Mononuclear cell (primary cell): ENCODE data around the gene BICC1. TPM values are rescaled to one million over a fixed set of nuclear protein-coding genes. Genes with fewer than 3 reads are reported as not detected.

ENCODE experiments used
- H3K27me3 ChIP-seq: 2 replicates; pipeline ENCODE4 v1.6.0; 2011; ENCODE audit warnings: low read length, control low read depth; ENCODE audit not compliant: insufficient read depth
- H3K4me1 ChIP-seq: 2 replicates; pipeline ENCODE4 v1.5.1; 2011; ENCODE audit warnings: mild to moderate bottlenecking, low read length, control low read depth; ENCODE audit not compliant: insufficient read depth
- H3K4me3 ChIP-seq: 2 replicates; pipeline ENCODE4 v1.5.1; 2011; ENCODE audit warnings: mild to moderate bottlenecking, low read length, moderate library complexity
- H3K9me3 ChIP-seq: 2 replicates; pipeline ENCODE4 v1.5.1; 2011; ENCODE audit warnings: low read depth, mild to moderate bottlenecking, control low read depth, low read length
- total RNA-seq: library from RNA; depleted of rRNA; stranded (reverse); fragments of >200 nt; gene quantifications from one replicate; pipeline ENCODE4 v1.2.3, GENCODE V29; 2012

BICC1 gene
- total RNA-seq, 1 donor: 0.21 TPM

- peaks cover 8% of the 10 kb centered on the region for H3K4me1 ChIP-seq
- no peak overlapping the region for H3K4me3 ChIP-seq
- peaks cover 66% of the 10 kb centered on the region for H3K27me3 ChIP-seq
- H3K9me3 ChIP-seq: no peaks in the 10 kb centered on the region
Measured at GRCh38 chr10:58511765-58512490, 744 bp upstream of the BICC1 start.

- Histone ChIP-seq H3K4me3 (peak overlapping the region; percentile 28), H3K27me3 (peaks cover 60% of the 10 kb centered on the region)
Measured at GRCh38 chr10:58513188-58514110, 777 bp downstream of the BICC1 start.

GRCh38 chr10:58514111-58514770 is 1.6 kb downstream of the BICC1 start:
- peaks cover 61% of the 10 kb centered on the region for H3K27me3 ChIP-seq
- peaks cover 8% of the 10 kb centered on the region for H3K4me1 ChIP-seq
- no peaks in the 10 kb centered on the region for H3K9me3 ChIP-seq
- H3K4me3 ChIP-seq: no peak overlapping the region

More at GRCh38 chr10:58513188-58514110, 777 bp downstream of the BICC1 start:
- Histone ChIP-seq H3K9me3 (no peaks in the 10 kb centered on the region), H3K4me1 (peaks cover 8% of the 10 kb centered on the region)

- Histone ChIP-seq H3K4me1 (peaks cover 8% of the 10 kb centered on the region), H3K4me3 (no peak overlapping the region), H3K27me3 (peaks cover 51% of the 10 kb centered on the region), H3K9me3 (no peaks in the 10 kb centered on the region)
Measured at GRCh38 chr10:58515291-58515941, 2.7 kb downstream of the BICC1 start.

GRCh38 chr10:58516119-58516518 is 3.4 kb downstream of the BICC1 start:
- no peak overlapping the region for H3K4me3 ChIP-seq
- peaks cover 8% of the 10 kb centered on the region for H3K4me1 ChIP-seq
- H3K27me3 ChIP-seq: peaks cover 44% of the 10 kb centered on the region
- no peaks in the 10 kb centered on the region for H3K9me3 ChIP-seq

- Histone ChIP-seq H3K27me3 (peaks cover 39% of the 10 kb centered on the region), H3K4me3 (no peak overlapping the region), H3K9me3 (no peaks in the 10 kb centered on the region)
Measured at GRCh38 chr10:58516671-58517070, 4.0 kb downstream of the BICC1 start.

GRCh38 chr10:58517081-58517480 is 4.4 kb downstream of the BICC1 start:
- Histone ChIP-seq H3K4me3 (no peak overlapping the region), H3K9me3 (no peaks in the 10 kb centered on the region), H3K4me1 (peaks cover 8% of the 10 kb centered on the region), H3K27me3 (peaks cover 35% of the 10 kb centered on the region)

More at GRCh38 chr10:58516671-58517070, 4.0 kb downstream of the BICC1 start:
- H3K4me1 ChIP-seq: peaks cover 8% of the 10 kb centered on the region

GRCh38 chr10:58517491-58518355 is 5.1 kb downstream of the BICC1 start:
- Histone ChIP-seq H3K4me3 (no peak overlapping the region), H3K27me3 (peaks cover 31% of the 10 kb centered on the region), H3K4me1 (peaks cover 8% of the 10 kb centered on the region), H3K9me3 (no peaks in the 10 kb centered on the region)

GRCh38 chr10:58518775-58519174 is 6.1 kb downstream of the BICC1 start:
- no peak overlapping the region for H3K4me3 ChIP-seq
- peaks cover 25% of the 10 kb centered on the region for H3K27me3 ChIP-seq
- H3K4me1 ChIP-seq: no peaks in the 10 kb centered on the region
- H3K9me3 ChIP-seq: no peaks in the 10 kb centered on the region

- H3K4me3 ChIP-seq: no peak overlapping the region
- no peaks in the 10 kb centered on the region for H3K4me1 ChIP-seq
- no peaks in the 10 kb centered on the region for H3K27me3 ChIP-seq
- no peaks in the 10 kb centered on the region for H3K9me3 ChIP-seq
Measured at GRCh38 chr10:58529077-58529728, 16.5 kb downstream of the BICC1 start.

- peaks cover 8% of the 10 kb centered on the region for H3K9me3 ChIP-seq
- no peaks in the 10 kb centered on the region for H3K4me1 ChIP-seq
- H3K27me3 ChIP-seq: peaks cover 3% of the 10 kb centered on the region
- no peak overlapping the region for H3K4me3 ChIP-seq
Measured at GRCh38 chr10:58531084-58531695, 18.5 kb downstream of the BICC1 start.

- peaks cover 8% of the 10 kb centered on the region for H3K9me3 ChIP-seq
- H3K4me1 ChIP-seq: no peaks in the 10 kb centered on the region
- peaks cover 3% of the 10 kb centered on the region for H3K27me3 ChIP-seq
- no peak overlapping the region for H3K4me3 ChIP-seq
Measured at GRCh38 chr10:58535311-58535710, 22.6 kb downstream of the BICC1 start.

- H3K4me1 ChIP-seq: no peaks in the 10 kb centered on the region
- no peaks in the 10 kb centered on the region for H3K9me3 ChIP-seq
- no peak overlapping the region for H3K4me3 ChIP-seq
- H3K27me3 ChIP-seq: no peaks in the 10 kb centered on the region
Measured at GRCh38 chr10:58543141-58543540, 30.5 kb downstream of the BICC1 start.
